Astrocyte (in vitro differentiated cells and primary cell): ENCODE measurements around the gene CNN2. TPM values are rescaled to one million over a fixed set of nuclear protein-coding genes. Genes with fewer than 3 reads are reported as not detected.

Experiments
- DNase-seq: peaks from one replicate; pipeline ENCODE4 v3.0.0-alpha.2; 2010; ENCODE audit warnings: low read depth
- FAIRE-seq: peaks from 2 replicates; lab custom pipeline; 2011; peaks lifted over from hg19 to GRCh38; lab: Jason Lieb, UNC
- H2AFZ ChIP-seq: 2 replicates; pipeline ENCODE4 v1.6.0; 2012; ENCODE audit warnings: low read depth, low read length, inconsistent platforms
- H3K27ac ChIP-seq: 2 replicates; pipeline ENCODE4 v1.5.1; 2011; ENCODE audit warnings: low read depth, low read length, inconsistent platforms
- H3K27me3 ChIP-seq: 2 replicates; pipeline ENCODE4 v1.6.0; 2011; ENCODE audit warnings: low read length, inconsistent platforms; ENCODE audit not compliant: insufficient read depth
- H3K36me3 ChIP-seq: 2 replicates; pipeline ENCODE4 v1.5.1; 2011; ENCODE audit warnings: low read length, inconsistent platforms; ENCODE audit not compliant: insufficient read depth
- H3K4me1 ChIP-seq: 2 replicates; pipeline ENCODE4 v1.5.1; 2011; ENCODE audit warnings: low read length, inconsistent platforms; ENCODE audit not compliant: insufficient read depth
- H3K4me2 ChIP-seq: 2 replicates; pipeline ENCODE4 v1.6.0; 2012; ENCODE audit warnings: low read length, inconsistent platforms
- H3K4me3 ChIP-seq: 2 replicates; pipeline ENCODE4 v1.5.1; 2011; ENCODE audit warnings: low read depth, mild to moderate bottlenecking, low read length, inconsistent platforms; ENCODE audit not compliant: insufficient read depth
- H3K79me2 ChIP-seq: 2 replicates; pipeline ENCODE4 v1.6.0; 2012; ENCODE audit warnings: mild to moderate bottlenecking, low read length, inconsistent platforms; ENCODE audit not compliant: insufficient read depth
- H3K9ac ChIP-seq: 2 replicates; pipeline ENCODE4 v1.6.0; 2012; ENCODE audit warnings: mild to moderate bottlenecking, low read length, inconsistent platforms
- H3K9me3 ChIP-seq: 2 replicates; pipeline ENCODE4 v1.5.1; 2012; ENCODE audit warnings: low read depth, mild to moderate bottlenecking, low read length, inconsistent platforms; ENCODE audit not compliant: insufficient read depth
- H4K20me1 ChIP-seq: 2 replicates; pipeline ENCODE4 v1.6.0; 2012; ENCODE audit warnings: low read length, inconsistent platforms; ENCODE audit not compliant: insufficient read depth
- H3K27ac Mint-ChIP-seq: one replicate; pipeline ENCODE4 v1.8.0; 2021; ENCODE audit warnings: mild to moderate bottlenecking, mixed read lengths; ENCODE audit not compliant: unreplicated experiment
- H3K27me3 Mint-ChIP-seq: one replicate; pipeline ENCODE4 v1.8.0; 2021; ENCODE audit warnings: low read depth, mixed read lengths; ENCODE audit not compliant: unreplicated experiment
- H3K36me3 Mint-ChIP-seq: one replicate; pipeline ENCODE4 v1.8.0; 2021; ENCODE audit warnings: low read depth, mixed read lengths; ENCODE audit not compliant: unreplicated experiment
- H3K4me1 Mint-ChIP-seq: one replicate; pipeline ENCODE4 v1.8.0; 2021; ENCODE audit warnings: low read depth, mixed read lengths; ENCODE audit not compliant: unreplicated experiment
- H3K4me3 Mint-ChIP-seq: one replicate; pipeline ENCODE4 v1.8.0; 2021; ENCODE audit warnings: mild to moderate bottlenecking, moderate library complexity, mixed read lengths; ENCODE audit not compliant: unreplicated experiment
- H3K9me3 Mint-ChIP-seq: one replicate; pipeline ENCODE4 v1.8.0; 2021; ENCODE audit warnings: mild to moderate bottlenecking, mixed read lengths; ENCODE audit not compliant: unreplicated experiment
- EZH2 ChIP-seq: IDR thresholded peaks from 2 replicates; pipeline ENCODE4 v1.6.1; 2012; ENCODE audit warnings: mild to moderate bottlenecking, low read length, inconsistent platforms; ENCODE audit not compliant: insufficient read depth
- total RNA-seq: library from RNA; stranded (reverse); gene quantifications from 2 replicates; pipeline ENCODE4 v1.2.1, GENCODE V29; 2021
- TF ChIP-seq, protein P1 (sequence below): IDR thresholded peaks from 2 replicates; pipeline ENCODE4 v1.5.1; 2011; ENCODE audit warnings: low read depth, mild to moderate bottlenecking, inconsistent platforms, low read length, moderate library complexity; ENCODE audit not compliant: insufficient read depth

Gene CNN2
- total RNA-seq, 1 donor from 2014 or later: 819 TPM

DNA sequence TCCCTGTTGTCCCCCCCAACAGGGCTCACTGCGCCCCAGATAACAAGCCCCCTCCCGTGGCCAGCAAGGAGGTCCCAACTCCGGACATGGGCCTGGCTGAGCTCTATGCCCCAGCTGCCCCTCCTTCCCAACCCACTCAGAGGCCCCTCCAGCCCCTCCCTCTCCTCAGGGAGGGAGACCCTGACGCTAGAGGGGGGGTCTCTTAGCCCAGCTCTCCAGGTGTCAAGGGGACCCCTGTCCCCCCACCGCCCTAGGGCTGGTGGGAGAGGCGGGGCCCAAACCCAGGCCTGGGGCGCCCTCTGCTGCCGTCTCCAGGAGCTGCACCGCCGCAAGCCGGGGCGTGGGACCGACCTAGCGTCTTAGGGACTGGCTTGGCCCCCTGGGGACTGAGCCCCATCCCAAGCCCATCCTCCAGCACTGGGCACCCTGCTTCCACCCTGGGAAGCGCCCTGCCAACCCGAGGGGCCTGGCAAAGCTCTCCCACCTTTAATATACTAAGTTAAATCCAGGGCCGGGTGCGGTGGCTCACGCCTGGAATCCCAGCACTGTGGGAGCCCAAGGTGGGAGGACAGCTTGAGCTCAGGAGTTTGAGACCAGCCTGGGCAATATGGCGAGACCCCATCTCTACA is 24.8 kb upstream of the CNN2 start:
- TF ChIP-seq EZH2: no peak
- TF ChIP-seq, protein P1, sequence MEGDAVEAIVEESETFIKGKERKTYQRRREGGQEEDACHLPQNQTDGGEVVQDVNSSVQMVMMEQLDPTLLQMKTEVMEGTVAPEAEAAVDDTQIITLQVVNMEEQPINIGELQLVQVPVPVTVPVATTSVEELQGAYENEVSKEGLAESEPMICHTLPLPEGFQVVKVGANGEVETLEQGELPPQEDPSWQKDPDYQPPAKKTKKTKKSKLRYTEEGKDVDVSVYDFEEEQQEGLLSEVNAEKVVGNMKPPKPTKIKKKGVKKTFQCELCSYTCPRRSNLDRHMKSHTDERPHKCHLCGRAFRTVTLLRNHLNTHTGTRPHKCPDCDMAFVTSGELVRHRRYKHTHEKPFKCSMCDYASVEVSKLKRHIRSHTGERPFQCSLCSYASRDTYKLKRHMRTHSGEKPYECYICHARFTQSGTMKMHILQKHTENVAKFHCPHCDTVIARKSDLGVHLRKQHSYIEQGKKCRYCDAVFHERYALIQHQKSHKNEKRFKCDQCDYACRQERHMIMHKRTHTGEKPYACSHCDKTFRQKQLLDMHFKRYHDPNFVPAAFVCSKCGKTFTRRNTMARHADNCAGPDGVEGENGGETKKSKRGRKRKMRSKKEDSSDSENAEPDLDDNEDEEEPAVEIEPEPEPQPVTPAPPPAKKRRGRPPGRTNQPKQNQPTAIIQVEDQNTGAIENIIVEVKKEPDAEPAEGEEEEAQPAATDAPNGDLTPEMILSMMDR: peak; percentile 41
- DNase-seq: no peak
- no peak overlapping the region for H3K27ac ChIP-seq
- no peaks in the 10 kb centered on the region for H3K4me1 ChIP-seq
- no peak overlapping the region for H3K27ac Mint-ChIP-seq
- H3K36me3 ChIP-seq: no peaks in the 10 kb centered on the region
- no peak overlapping the region for H3K9ac ChIP-seq
- H3K27me3 ChIP-seq: peaks cover 30% of the 10 kb centered on the region
- H3K4me3 ChIP-seq: no peak overlapping the region
- no peaks in the 10 kb centered on the region for H3K9me3 ChIP-seq
- H2AFZ ChIP-seq: no peak overlapping the region
- H3K79me2 ChIP-seq: no peaks in the 10 kb centered on the region
- H4K20me1 ChIP-seq: peaks cover 10% of the 10 kb centered on the region
- peaks cover 24% of the 10 kb centered on the region for H3K27me3 Mint-ChIP-seq
- H3K36me3 Mint-ChIP-seq: peaks cover under 1% of the 10 kb centered on the region
- no peak overlapping the region for H3K4me3 Mint-ChIP-seq
- no peaks in the 10 kb centered on the region for H3K9me3 Mint-ChIP-seq
- no peak for FAIRE-seq
- no peak overlapping the region for H3K4me2 ChIP-seq
- no peaks in the 10 kb centered on the region for H3K4me1 Mint-ChIP-seq

DNA sequence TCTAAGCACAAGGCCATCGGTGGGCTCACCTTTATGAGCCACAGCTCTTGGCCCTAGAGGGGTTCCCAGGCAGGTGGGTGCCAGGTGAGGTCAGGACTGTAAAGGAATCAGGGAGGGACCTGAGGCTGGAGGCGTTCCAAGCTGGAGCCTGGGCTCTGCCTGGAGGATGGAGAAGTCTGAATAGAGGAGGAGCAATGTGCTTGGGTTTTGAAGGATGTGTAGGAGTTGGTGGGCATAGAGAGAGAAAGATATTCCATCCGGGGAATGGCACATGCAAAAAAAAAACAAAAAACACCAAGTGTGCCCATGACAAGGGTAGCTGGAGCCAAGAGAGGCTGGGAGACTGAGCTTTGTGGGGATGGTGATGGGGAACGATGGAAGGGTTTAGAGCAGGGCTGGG is 23.8 kb upstream of the CNN2 start:
- Mint-ChIP-seq H3K4me3 (peak overlapping the region; percentile 16), H3K9me3 (no peaks in the 10 kb centered on the region), H3K27ac (no peak overlapping the region), H3K27me3 (peaks cover 23% of the 10 kb centered on the region), H3K4me1 (no peaks in the 10 kb centered on the region), H3K36me3 (no peaks in the 10 kb centered on the region)
- Histone ChIP-seq H3K4me3 (no peak overlapping the region), H3K4me2 (no peak overlapping the region), H3K9ac (no peak overlapping the region), H3K79me2 (no peaks in the 10 kb centered on the region), H3K9me3 (no peaks in the 10 kb centered on the region), H3K4me1 (no peaks in the 10 kb centered on the region), H4K20me1 (peaks cover 14% of the 10 kb centered on the region), H3K27me3 (peaks cover 26% of the 10 kb centered on the region), H3K36me3 (no peaks in the 10 kb centered on the region), H3K27ac (no peak overlapping the region), H2AFZ (no peak overlapping the region)
- DNase-seq (no peak), FAIRE-seq (no peak)
- TF ChIP-seq, protein P1: no peak
- TF ChIP-seq EZH2: no peak

DNA sequence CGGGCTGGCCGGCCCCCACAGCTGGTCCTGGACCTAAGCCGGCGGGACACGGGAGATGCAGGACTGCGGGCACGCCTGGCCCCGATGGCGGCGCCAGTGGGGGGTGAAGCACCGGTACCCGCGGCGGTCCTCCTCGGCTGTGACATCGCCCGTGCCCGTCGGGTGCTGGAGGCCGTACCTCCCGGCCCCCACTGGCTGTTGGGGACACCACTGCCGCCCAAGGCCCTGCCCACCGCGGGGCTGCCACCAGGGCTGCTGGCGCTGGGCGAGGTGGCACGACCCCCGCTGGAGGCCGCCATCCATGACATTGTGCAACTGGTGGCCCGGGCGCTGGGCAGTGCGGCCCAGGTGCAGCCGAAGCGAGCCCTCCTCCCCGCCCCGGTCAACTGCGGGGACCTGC is 23.1 kb upstream of the CNN2 start:
- Histone ChIP-seq H3K27ac (no peak overlapping the region), H2AFZ (no peak overlapping the region), H3K9me3 (no peaks in the 10 kb centered on the region), H3K27me3 (peaks cover 20% of the 10 kb centered on the region), H3K4me3 (no peak overlapping the region), H3K79me2 (no peaks in the 10 kb centered on the region), H3K36me3 (no peaks in the 10 kb centered on the region), H4K20me1 (peaks cover 10% of the 10 kb centered on the region), H3K4me1 (no peaks in the 10 kb centered on the region), H3K4me2 (no peak overlapping the region), H3K9ac (no peak overlapping the region)
- no peak for TF ChIP-seq EZH2
- Mint-ChIP-seq H3K4me3 (no peak overlapping the region), H3K27ac (no peak overlapping the region), H3K9me3 (no peaks in the 10 kb centered on the region), H3K27me3 (peaks cover 17% of the 10 kb centered on the region), H3K4me1 (no peaks in the 10 kb centered on the region), H3K36me3 (no peaks in the 10 kb centered on the region)
- FAIRE-seq: no peak
- no peak for DNase-seq
